GM18519 (cell line): ENCODE results near the gene ZSCAN29.
"Not testable (repeated sequence)": the region's sequence is repeated elsewhere in the genome, so short reads cannot be mapped to it uniquely, and the experiment has no call there.

Experiments
- ATAC-seq: cut with Tn5 transposase; IDR thresholded peaks from one replicate; pipeline ENCODE4 v1.9.1; 2021; ENCODE audit warnings: mild to moderate bottlenecking, moderate library complexity; ENCODE audit not compliant: unreplicated experiment, low FRiP score

ZSCAN29 gene

GRCh38 chr15:43370975-43371974 is at the start of gene ZSCAN29, which contains the start of gene TUBGCP4:
Gene ZSCAN29 (minus strand): TSS chr15:43371043. CDS start chr15:43369913, 1,130 bp downstream.
Gene TUBGCP4 (plus strand): TSS chr15:43371101. CDS start chr15:43371355, 254 bp downstream.
- no peak for ATAC-seq

GRCh38 chr15:43420435-43420834 is 49.6 kb upstream of the ZSCAN29 start:
- ATAC-seq, result no peak

DNA sequence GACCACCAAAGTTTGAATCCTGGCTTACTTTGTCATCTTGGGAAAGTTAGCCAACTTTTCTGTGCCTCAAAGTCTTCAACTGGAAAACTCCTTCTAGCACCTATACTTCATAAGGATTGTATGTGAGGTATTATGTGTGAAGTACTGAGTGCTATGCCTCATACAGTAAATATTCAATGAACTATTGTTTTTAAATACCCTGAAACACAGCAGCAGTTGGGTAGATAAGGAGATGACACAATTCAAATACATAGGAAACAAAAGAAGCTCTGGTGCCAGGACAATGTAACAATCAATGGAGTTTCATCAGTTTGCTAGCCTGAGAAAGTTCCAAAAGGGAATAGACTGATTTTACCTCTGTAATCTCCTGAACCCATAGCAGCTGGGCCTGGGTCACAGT is 43.4 kb upstream of the ZSCAN29 start:
- no peak for ATAC-seq

DNA sequence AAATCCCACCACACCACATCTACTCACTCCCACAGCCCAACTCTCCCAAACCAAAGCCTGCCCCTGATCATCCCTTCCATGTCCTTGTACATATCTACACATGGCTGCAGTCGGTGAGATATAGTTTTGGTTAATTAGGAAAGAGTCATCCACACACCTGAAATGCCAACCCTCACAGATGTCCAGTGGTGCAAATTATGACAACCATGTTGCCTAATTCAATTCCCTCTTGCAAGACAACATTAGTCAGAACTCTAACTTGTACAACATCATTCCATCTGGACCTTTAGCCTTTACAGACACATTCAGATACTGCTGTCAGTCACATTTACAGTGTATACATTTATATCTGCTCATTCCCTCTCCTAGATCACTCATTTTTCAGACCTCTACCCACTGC is 41.3 kb upstream of the ZSCAN29 start:
- no peak for ATAC-seq

- ATAC-seq, result no peak
Measured at GRCh38 chr15:43410572-43411214, 39.9 kb upstream of the ZSCAN29 start.

GRCh38 chr15:43408789-43409188 is 37.9 kb upstream of the ZSCAN29 start:
- ATAC-seq, result no peak

DNA sequence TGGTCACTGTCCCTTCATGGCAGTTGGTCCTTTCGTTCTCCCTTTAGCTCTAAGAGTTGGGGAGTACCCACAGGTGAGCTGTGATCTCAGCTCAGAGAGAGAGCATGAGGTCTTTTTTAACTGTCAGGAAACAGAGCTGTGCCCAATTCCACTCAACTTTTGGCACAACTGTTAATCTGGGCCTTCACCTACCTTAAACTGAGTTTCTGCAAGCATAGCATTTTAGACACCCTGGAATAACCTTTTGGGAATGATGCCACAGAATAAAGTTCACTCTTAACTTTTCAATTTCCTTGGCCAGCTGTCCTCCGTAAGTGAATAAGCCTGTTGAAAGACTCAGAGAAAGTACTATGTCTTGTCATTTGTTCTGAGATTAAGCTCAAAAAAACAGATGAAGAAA is 36.0 kb upstream of the ZSCAN29 start:
- no peak for ATAC-seq

DNA sequence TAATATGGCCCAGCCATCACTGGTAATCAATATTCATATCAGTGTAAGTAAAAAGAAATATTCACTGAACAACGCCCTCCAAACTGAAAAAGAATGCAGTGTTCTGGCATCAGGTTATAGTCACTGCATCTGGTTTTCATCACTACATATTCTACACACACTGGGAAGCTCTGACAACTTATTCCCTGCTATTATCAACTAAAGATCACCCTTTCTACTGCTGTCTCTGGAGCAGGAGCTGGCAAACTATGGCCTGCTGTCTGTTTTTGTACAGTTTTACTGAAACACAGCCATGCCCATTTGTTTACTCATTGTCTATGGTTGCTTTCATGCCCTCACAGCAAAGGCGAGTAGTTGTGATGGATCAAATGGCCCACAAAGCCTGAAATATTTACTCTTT is 35.3 kb upstream of the ZSCAN29 start:
- no peak for ATAC-seq

DNA sequence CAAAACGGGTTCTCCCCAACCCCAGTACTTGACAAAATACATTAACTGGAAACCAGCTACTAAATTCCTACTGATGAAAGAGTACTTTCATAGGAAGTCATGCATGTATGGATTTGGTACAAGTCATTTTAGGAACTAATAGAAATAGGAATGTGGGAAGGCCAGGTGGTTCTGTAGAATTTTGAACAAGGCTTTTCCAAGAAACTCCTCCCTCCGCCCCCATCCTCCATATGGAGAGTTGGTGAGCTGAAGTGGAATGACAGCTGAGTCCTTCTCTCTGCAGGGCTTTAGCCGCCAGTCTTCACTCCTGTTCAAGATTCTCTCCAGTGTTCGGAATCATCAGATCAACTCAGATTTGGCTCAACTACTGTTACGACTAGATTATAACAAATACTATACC is 33.3 kb upstream of the ZSCAN29 start:
- ATAC-seq, result no peak

- no peak for ATAC-seq
Measured at GRCh38 chr15:43403616-43404015, 32.8 kb upstream of the ZSCAN29 start.

GRCh38 chr15:43402255-43402654 is 31.4 kb upstream of the ZSCAN29 start:
- no peak for ATAC-seq

DNA sequence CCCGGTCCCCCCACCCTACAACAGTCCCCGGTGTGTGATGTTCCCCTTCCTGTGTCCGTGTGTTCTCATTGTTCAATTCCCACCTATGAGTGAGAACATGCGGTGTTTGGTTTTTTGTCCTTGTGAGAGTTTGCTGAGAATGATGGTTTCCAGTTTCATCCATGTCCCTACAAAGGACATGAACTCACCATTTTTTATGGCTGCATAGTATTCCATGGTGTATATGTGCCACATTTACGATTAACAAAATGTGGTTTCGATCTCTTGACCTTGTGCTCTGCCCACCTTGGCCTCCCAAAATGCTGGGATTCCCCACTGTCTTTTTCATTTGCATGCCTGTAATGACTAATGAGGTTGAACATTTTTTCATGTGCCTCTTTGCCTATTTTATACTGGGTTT is 22.7 kb upstream of the ZSCAN29 start:
- ATAC-seq, result not testable (repeated sequence)

DNA sequence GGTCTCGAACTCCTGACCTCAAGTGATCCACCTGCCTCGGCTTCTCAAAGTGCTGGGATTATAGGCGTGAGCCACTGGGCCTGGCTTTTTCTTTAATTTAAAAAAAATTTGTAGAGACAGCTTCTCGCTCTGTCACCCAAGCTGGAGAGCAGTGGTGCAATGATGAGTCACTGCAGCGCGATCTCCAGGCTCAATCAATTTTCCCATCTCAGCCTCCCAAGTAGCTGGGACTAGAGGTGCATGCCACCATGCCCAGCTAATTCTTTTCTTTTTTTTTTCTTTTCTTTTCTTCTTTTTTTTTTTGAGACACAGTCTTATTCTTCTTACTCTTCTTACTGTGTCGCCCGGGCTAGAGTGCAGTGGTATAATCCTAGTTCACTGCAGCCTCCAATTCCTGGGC is 19.9 kb upstream of the ZSCAN29 start:
- ATAC-seq, result no peak

DNA sequence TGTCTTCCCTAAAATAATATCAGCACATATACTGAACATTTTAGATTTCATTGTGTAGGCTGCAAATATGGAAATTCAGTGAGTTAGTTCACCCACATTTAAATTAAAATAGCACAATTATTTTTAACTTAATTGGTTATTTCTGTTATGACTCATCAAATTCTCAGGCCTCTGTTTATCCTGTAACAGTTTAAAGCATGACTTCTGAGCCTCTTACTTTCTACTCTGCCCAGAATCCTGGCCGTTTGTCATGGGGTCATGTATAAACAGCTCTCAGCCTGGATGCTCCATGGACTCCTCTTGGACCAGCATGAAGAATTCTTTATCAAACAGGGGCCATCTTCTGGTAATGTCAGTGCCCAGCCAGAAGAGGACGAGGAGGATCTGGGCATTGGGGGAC is 12.2 kb upstream of the ZSCAN29 start:
- no peak for ATAC-seq

DNA sequence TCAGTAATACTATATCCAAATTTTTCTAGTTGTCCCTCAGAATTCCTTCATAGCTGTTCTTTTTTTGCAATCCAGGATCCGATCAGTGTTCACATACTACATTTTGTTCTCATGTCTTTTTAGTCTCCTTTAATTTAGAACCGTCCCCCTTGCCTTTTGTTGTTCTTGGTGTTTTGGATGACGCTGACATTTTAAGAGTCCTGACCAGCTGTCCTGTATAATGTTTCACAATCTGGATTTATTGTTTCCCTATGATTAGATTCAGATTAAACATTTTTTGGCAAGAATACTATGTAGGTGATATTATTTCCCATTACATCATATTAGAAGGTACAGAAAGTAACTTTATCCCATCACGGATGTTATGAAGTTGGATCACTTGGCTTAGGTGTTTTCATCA is 11.5 kb upstream of the ZSCAN29 start:
- ATAC-seq, result no peak

- ATAC-seq, result no peak
Measured at GRCh38 chr15:43378601-43379000, 7.8 kb upstream of the ZSCAN29 start.

GRCh38 chr15:43376017-43376705 is 5.3 kb upstream of the ZSCAN29 start:
- no peak for ATAC-seq

DNA sequence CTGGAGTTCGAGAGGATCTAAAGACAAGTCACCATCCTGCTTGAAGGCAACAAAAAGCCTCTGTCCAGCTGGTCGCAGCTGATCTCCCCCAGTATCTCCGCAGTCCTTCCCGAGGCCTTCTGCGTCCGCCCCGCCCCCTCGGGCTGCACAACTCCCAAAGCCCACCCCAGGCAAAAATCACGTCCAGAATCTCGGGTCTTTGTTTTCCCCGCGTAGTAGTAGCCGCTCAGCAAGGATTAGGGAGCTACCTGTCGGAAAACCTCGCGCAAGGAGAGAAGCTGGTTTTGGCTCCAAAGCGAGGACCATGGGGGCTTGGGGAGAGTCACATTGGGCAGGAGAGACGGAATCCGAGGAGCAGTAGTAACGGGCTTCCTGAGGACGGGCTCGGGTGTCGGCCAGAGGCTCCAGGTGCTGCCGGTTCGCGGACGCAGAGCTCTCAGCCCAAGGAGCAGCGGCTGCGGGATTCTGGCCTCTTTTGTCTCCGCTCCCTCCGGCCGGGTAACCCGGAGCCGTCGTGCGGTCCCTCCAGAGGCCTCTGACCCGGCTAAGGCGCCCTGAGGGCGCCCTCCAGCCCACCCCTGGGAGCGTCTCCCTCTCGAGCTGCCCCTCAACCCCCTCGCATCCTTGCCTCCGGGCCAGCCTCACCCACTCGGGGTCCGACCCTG is 401 bp downstream of the ZSCAN29 start:
- ATAC-seq, result no peak

DNA sequence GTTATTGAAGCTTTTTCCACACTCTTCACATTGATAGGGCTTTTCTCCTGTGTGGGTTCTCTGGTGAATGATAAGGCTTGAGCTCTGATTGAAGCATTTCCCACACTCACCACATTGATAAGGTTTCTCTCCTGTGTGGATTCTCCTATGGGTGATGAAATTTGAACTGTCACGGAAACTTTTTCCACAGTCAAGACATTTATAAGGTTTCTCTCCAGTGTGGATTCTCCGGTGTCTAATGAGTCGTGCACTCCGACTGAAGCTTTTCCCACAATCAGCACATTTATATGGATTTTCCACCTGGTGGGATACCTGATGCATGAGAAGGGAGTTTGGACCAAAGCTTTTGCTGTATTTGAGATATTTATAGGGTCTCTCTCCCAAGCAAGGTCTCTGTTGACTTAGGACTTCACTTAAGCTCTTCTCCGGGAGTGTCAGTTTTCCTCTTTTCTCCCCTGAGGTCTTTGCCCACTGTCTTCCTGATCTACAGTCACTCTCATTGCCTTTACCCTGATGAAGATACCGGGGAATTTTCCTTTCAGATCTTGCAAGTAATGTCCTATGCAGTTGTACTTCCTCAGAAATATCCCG is 9.4 kb downstream of the ZSCAN29 start:
- no peak for ATAC-seq

- no peak for ATAC-seq
Measured at GRCh38 chr15:43360821-43361220, 10.0 kb downstream of the ZSCAN29 start.
